ENCODE data around the gene COX6B2.

COX6B2 gene

DNA sequence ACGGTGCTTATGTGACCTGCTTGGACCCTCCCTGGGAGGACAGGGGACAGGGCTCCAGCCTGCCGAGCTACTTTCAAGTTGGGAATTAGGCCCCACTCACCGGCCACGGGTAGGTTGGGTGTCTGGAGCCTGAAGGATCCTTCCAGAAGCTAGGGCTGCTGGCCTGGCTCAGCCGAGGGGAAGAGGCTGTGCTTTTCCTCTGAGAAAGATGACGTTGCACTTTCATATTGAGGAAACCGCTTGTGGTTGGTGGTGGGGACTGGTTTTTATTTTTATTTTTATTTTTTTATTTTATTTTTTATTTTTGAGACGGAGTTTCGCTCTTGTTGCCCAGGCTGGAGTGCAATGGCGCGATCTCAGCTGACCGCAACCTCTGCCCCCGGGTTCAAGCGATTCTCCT is 29.3 kb downstream of the COX6B2 start, which contains the start of gene TMEM150B:
TMEM150B (minus strand) TSS at position 170 of the 400 bp plus-strand sequence. CDS start 4,305 bp downstream, outside the sequence.
- Histone ChIP-seq H3K9me3 (ENCODE audit: control insufficient read depth, insufficient read depth, low read length) (no peaks in the 10 kb centered on the region), H3K36me3 (ENCODE audit: insufficient read depth, low read length) (no peaks in the 10 kb centered on the region), H3K9ac (ENCODE audit: low read depth, low read length) (no peak within 1 kb of the TSS), H3K4me1 (ENCODE audit: insufficient read depth, low read length) (0 out of 2 replicates have a peak, but pooled peaks cover 2% of the 10 kb centered on the region)

DNA sequence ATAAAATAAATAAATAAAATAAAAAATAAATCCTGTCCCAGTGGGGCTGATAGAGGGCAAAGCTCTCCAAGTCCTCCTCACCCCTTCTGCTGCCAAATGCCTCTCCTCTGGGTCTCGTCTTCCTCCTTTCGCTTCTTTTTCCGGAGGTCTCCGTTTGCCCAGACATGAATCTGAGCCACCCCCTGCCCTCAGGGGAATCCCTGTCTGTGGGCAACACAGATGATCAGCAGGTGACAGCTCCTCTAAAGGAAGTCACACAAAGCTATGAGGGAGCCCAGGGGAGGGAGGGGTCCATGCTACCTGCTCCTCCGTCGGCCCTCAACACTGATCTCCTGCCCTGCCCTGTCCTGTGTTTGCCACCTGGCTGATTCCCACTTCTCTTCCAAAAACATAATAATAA is 29.9 kb downstream of the COX6B2 start:
- H3K36me3 ChIP-seq (ENCODE audit: insufficient read depth, low read length), result no peaks in the 10 kb centered on the region
- no peak overlapping the region for H3K9ac ChIP-seq (ENCODE audit: low read depth, low read length)
- H3K9me3 ChIP-seq (ENCODE audit: control insufficient read depth, insufficient read depth, low read length), result no peaks in the 10 kb centered on the region
- 0 out of 2 replicates have a peak, but pooled peaks cover 2% of the 10 kb centered on the region for H3K4me1 ChIP-seq (ENCODE audit: insufficient read depth, low read length)

DNA sequence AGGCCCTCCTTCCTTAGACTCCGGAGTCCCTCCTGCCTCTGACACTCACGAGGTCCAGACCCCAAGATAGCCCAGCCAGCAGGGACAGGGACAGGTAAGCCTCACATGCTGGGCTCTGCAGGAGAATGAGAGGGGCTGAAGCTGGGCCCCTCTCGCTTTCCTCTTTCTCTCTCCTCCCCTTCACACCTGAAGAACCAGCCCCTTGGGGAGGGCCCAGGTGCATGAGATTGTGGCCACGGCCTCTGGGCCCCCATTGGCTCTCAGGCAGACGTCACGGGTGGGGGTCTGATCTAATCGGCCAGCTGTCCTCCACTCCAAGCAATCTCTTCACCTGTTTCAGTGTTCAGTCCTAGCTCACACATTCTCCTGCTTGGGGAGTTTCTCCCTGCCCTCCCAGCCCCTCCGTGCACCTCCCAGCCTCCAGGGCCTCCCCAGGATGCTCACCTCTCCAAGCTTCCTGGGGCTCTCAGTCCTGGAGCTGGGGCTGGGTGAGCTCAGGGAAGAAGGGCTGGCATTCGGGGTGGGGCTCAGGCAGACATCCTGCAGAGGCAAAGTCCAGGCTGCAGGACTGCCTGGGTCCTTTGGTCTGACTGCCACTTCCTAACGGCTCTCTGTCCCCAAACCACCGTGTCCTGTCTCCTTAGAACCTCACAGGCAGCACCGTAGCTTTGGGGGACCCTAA is 32.2 kb downstream of the COX6B2 start:
- H3K36me3 ChIP-seq (ENCODE audit: insufficient read depth, low read length), result no peaks in the 10 kb centered on the region
- no peaks in the 10 kb centered on the region for H3K9me3 ChIP-seq (ENCODE audit: control insufficient read depth, insufficient read depth, low read length)
- 0 out of 2 replicates have a peak, but pooled peaks cover 2% of the 10 kb centered on the region for H3K4me1 ChIP-seq (ENCODE audit: insufficient read depth, low read length)
- H3K9ac ChIP-seq (ENCODE audit: low read depth, low read length), result no peak overlapping the region

DNA sequence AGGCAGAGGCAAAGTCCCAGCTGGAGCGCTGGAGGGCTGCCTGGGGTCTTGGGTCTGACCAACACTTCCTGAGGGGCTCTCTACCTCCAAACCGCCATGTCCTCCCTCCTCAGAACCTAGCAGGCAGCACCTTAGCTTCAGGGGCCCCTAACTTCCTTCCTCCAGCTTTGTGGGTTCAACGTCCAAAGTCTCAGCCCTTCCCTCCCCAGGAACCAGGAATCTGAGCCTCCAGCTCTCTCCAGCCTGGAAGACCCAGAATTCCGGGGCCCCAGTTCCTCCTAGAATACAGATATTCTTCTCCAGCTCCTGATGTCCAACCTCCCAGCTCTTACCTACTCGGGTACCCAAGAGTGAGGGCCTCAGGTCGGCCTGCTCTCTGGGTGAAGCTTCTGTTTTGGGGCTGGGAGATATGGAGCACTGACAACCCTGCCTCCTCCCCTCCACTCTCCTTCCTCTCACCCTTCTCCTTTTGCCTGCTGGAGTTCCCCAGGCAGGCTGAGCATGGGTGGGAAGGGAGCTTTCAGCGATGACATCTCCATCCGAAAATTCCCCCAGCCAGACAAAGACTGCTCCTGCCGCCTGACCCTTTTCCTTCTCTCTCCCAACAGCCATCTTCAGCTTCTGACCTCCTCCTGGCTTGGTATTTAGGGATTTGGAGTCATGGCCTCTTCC is 32.9 kb downstream of the COX6B2 start:
- Histone ChIP-seq H3K36me3 (ENCODE audit: insufficient read depth, low read length) (no peaks in the 10 kb centered on the region), H3K9me3 (ENCODE audit: control insufficient read depth, insufficient read depth, low read length) (no peaks in the 10 kb centered on the region), H3K4me1 (ENCODE audit: insufficient read depth, low read length) (0 out of 2 replicates have a peak, but pooled peaks cover 2% of the 10 kb centered on the region), H3K9ac (ENCODE audit: low read depth, low read length) (no peak overlapping the region)

DNA sequence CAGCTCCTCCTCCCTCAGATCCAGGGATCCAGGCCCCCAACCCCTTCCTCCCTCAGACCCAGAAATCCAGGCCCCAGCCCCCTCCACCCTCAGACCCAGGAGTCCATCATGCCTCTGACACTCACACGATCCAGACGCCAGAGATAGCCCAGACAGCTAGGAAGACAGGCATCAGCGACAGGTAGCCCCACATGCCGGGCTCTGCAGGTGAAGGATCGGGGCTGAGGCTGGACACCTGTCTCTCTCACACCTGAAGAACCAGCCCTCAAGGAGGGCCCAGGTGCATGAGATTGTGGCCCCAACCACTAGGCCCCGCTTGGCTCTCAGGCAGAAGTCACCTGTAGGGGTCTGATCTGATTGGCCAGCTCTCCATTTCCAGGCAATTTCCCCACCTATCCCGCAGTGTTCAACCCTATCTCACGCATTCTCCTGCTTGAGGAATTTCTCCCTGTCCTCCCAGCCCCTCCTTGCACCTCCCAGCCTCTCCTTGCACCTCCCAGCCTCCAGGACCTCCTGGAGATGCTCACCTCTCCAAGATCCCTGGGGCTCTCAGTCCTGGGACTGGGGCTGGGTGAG is 33.6 kb downstream of the COX6B2 start:
- no peak overlapping the region for H3K9ac ChIP-seq (ENCODE audit: low read depth, low read length)
- 0 out of 2 replicates have a peak, but pooled peaks cover 2% of the 10 kb centered on the region for H3K4me1 ChIP-seq (ENCODE audit: insufficient read depth, low read length)
- no peaks in the 10 kb centered on the region for H3K9me3 ChIP-seq (ENCODE audit: control insufficient read depth, insufficient read depth, low read length)
- H3K36me3 ChIP-seq (ENCODE audit: insufficient read depth, low read length), result no peaks in the 10 kb centered on the region

DNA sequence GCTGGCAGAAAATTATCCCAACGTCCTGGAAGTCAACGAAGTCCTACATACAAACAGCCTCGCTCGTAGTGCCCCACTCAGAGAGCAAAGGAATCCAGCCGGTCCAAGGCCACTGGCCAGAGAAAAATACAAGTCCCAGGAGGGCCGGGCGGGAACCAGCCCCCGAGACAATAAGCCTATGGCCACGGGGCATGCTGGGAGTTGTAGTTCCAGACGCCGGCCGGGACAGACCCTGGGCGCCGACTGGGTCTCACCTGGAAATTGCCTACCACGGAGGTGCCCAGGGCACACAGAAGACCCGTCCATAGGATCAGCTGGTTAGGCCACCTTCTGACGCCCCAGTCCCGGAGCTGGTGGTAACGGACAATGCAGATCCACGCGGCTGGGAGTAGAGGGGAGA is 34.7 kb downstream of the COX6B2 start:
- Histone ChIP-seq H3K36me3 (ENCODE audit: insufficient read depth, low read length) (no peaks in the 10 kb centered on the region), H3K9me3 (ENCODE audit: control insufficient read depth, insufficient read depth, low read length) (no peaks in the 10 kb centered on the region), H3K4me1 (ENCODE audit: insufficient read depth, low read length) (0 out of 2 replicates have a peak, but pooled peaks cover 2% of the 10 kb centered on the region), H3K9ac (ENCODE audit: low read depth, low read length) (peak overlapping the region; percentile 43; the same call in 1 of the 2 replicates)

DNA sequence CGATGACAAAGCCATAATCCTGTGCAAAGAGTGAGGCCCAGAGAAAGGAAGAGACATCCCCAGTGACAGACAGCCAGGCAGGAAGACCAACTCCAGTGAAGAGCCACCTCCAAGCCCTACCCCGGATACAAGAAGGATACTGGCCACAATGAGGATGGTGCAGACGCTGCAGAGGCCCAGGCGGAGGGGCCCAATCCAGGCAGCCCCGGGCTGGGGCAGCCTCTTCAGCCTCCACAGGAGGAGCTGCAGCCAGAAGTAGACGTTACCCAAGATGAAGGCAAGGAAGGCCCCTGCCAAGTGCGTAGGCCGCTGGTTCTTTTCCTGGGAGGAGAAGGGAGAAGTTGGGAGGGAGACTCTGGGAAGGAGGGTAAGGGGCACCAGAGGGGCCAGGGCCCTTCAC is 37.9 kb downstream of the COX6B2 start:
- H3K9ac ChIP-seq (ENCODE audit: low read depth, low read length), result no peak overlapping the region
- H3K36me3 ChIP-seq (ENCODE audit: insufficient read depth, low read length), result no peaks in the 10 kb centered on the region
- no peaks in the 10 kb centered on the region for H3K9me3 ChIP-seq (ENCODE audit: control insufficient read depth, insufficient read depth, low read length)
- H3K4me1 ChIP-seq (ENCODE audit: insufficient read depth, low read length), result no peaks in the 10 kb centered on the region

DNA sequence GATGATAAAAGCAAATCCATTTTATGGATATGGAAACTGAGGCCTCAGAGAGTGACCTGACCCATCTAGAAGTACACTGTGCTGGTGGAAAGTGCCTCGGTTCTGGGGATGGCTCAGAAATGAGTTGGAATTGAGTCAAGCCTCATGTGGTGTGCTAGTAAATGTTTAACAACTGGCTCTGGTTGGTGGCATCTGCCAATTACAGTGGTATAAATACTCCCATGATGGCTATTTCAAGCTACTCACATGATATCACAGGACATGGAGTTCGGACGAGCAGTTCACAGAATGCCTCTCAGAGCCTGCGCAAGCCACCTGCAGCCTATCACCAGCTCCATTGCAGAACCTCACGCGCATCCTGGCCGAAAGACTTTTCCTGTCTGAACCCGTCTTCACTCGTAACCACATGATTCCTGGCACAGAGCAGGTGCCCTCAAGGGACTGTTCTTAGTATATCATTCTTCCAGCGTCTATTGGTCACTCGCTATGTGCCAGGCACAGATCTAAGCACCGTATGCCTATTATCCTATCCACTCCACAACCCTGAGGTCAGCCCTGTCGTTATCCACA is 38.5 kb downstream of the COX6B2 start:
- no peak overlapping the region for H3K9ac ChIP-seq (ENCODE audit: low read depth, low read length)
- H3K9me3 ChIP-seq (ENCODE audit: control insufficient read depth, insufficient read depth, low read length), result no peaks in the 10 kb centered on the region
- H3K36me3 ChIP-seq (ENCODE audit: insufficient read depth, low read length), result no peaks in the 10 kb centered on the region
- H3K4me1 ChIP-seq (ENCODE audit: insufficient read depth, low read length), result no peaks in the 10 kb centered on the region

DNA sequence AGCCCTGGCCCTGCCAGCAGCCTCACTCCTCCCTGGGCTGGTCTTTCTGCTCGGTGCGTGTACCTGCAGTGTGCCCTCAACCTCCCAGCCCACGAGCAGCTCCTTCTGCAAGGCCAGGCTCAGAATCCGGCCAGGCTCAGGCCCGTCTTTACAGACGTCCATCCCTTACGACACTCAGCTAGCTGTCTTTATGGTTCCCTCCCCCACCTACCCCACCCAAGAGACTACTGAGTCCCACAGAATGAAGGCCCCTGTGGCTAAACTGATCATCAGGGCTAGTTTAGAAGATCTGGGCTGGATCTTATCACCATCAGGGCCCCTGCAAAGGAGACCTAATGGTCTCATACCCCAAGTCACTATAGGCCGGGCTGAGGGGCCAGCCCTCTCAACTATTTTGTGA is 40.1 kb downstream of the COX6B2 start:
- H3K9me3 ChIP-seq (ENCODE audit: control insufficient read depth, insufficient read depth, low read length), result no peaks in the 10 kb centered on the region
- no peaks in the 10 kb centered on the region; the same call in 1 of the 2 replicates for H3K36me3 ChIP-seq (ENCODE audit: insufficient read depth, low read length)
- no peaks in the 10 kb centered on the region for H3K4me1 ChIP-seq (ENCODE audit: insufficient read depth, low read length)
- no peak overlapping the region for H3K9ac ChIP-seq (ENCODE audit: low read depth, low read length)

DNA sequence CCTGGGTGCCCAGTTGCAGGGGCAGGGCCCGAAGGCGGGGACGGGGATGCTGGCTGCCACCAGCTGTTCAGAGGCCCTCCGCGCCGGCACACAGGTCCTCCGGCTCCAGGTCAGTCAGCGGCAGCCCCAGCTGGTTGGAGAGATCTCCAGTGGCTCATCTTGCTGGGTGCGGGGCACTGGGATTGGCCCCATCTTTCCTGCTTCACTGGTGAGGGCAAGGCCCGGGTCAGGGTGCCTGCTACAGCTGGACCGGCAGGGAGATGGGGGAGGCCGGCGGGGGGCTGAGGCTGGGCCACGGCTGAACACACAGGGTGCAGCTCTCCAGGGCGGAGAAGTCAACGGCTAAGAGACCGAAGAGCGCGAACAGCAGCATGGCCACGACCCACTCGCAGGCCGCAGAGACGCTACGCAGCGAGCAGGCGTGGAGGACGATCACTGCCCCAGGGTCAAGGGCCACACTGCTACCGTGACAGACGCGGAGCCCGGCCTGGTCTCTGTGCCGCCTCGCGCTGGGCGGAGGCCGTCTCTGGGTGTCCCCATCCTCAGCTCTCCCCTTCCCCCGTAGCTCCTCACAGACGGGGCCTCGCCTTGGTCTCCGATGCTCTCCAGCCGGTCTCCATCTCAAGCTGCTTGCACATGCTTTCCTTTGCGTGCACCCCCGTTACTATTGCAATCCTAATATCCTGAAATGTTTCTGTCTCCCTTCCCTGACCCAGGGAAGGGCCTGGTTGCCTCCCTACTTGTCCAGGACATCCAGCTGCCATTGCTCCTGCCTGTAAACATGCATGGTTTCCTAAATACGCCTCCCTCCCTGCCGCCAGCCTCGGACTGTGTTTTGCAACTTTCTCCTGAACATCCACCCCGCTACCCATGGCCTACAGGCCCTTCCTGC is 41.7 kb downstream of the COX6B2 start:
- Histone ChIP-seq H3K4me1 (ENCODE audit: insufficient read depth, low read length) (no peaks in the 10 kb centered on the region), H3K36me3 (ENCODE audit: insufficient read depth, low read length) (no peaks in the 10 kb centered on the region; the same call in 1 of the 2 replicates), H3K9ac (ENCODE audit: low read depth, low read length) (no peak overlapping the region), H3K9me3 (ENCODE audit: control insufficient read depth, insufficient read depth, low read length) (no peaks in the 10 kb centered on the region)

DNA sequence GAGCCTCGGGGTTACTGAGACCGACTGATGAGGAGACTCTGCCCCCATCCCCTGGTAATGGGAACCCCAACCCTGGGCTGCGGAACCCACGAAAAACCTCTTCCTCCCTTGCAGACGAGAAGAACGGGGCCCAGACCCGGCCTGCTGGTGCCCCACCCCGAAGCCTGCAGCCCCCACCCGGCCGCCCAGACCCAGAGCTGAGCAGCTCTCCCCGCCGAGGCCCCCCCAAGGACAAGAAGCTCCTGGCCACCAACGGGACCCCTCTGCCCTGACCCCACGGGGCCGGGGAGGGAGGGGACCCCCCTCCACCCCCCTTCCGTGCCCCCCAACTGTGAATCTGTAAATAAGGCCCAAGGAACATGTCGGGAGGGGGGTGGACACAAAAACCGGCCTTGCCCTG is 42.7 kb downstream of the COX6B2 start:
- Histone ChIP-seq H3K4me1 (ENCODE audit: insufficient read depth, low read length) (no peaks in the 10 kb centered on the region), H3K9me3 (ENCODE audit: control insufficient read depth, insufficient read depth, low read length) (no peaks in the 10 kb centered on the region), H3K36me3 (ENCODE audit: insufficient read depth, low read length) (peaks cover 3% of the 10 kb centered on the region; the same call in 1 of the 2 replicates), H3K9ac (ENCODE audit: low read depth, low read length) (no peak overlapping the region)

DNA sequence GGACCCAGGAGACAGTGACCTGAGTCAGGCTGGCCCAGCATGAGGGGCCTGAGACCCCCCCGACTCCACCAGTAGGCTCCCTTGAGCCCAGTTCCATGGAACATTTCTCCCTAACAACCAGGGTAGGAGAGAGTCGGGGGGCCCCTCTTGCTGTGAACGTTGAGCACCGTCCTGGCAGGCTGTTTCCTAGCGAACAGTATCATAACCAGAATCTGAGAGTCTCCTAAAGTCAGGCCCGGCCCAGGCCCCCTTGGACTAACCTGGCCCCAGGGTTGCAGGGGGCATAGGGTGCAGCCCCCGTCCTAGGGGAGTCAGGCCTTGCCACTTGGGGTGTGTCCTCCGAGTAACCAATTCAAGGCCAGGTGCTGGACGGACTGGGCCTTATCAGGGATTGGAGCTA is 43.1 kb downstream of the COX6B2 start:
- Histone ChIP-seq H3K9ac (ENCODE audit: low read depth, low read length) (no peak overlapping the region), H3K9me3 (ENCODE audit: control insufficient read depth, insufficient read depth, low read length) (no peaks in the 10 kb centered on the region), H3K36me3 (ENCODE audit: insufficient read depth, low read length) (peaks cover 7% of the 10 kb centered on the region; the same call in 1 of the 2 replicates), H3K4me1 (ENCODE audit: insufficient read depth, low read length) (no peaks in the 10 kb centered on the region)

DNA sequence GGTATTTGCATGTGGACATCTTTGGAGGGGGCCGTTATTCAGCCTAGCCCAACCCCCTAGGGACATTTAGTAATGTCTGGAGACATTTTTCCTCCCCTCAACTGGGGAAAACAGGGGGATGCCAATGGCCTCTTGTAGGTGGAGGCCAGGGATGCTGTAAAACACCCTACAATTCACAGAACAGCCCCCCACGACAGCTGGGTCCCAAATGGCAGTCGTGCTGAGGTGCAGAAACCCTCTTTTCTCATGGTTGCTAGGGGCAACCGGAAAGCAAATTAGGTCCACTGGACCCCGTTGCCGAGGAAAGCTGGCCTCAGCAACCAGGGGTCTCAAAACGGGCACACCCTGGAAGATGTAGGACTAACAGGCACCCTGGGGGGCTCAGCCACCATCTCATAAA is 44.0 kb downstream of the COX6B2 start:
- no peaks in the 10 kb centered on the region for H3K9me3 ChIP-seq (ENCODE audit: control insufficient read depth, insufficient read depth, low read length)
- no peak overlapping the region for H3K9ac ChIP-seq (ENCODE audit: low read depth, low read length)
- H3K36me3 ChIP-seq (ENCODE audit: insufficient read depth, low read length), result peaks cover 9% of the 10 kb centered on the region; the same call in 1 of the 2 replicates
- H3K4me1 ChIP-seq (ENCODE audit: insufficient read depth, low read length), result no peaks in the 10 kb centered on the region; the same call in 1 of the 2 replicates

DNA sequence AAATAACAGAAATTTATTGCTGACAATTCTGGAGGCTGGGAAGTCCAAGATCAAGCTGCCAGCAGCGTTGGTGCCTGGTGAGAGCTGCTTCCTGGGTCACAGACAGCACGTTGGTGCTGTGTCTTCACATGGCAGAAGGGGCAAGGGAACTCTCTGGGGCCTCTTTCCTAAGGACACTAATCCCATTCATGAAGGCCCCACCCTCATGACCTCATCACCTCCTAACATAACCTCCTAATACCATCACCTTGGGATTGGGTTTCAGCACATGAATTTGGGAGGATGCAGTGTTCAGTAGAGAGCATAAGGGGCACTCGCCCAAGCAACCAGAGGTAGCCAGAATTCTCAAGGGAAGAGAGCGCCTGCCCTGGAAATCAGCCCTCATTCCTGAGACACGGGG is 45.1 kb downstream of the COX6B2 start:
- Histone ChIP-seq H3K4me1 (ENCODE audit: insufficient read depth, low read length) (peaks cover 3% of the 10 kb centered on the region), H3K9me3 (ENCODE audit: control insufficient read depth, insufficient read depth, low read length) (no peaks in the 10 kb centered on the region), H3K9ac (ENCODE audit: low read depth, low read length) (no peak overlapping the region), H3K36me3 (ENCODE audit: insufficient read depth, low read length) (peaks cover 9% of the 10 kb centered on the region; the same call in 1 of the 2 replicates)

All from ES-I3 (cell line).